NOMO-1 (cell line): ENCODE measurements around the gene NOS2.
A peak's percentile ranks its signal among the peaks of the same experiment; 100 is the strongest.
"Not testable (repeated sequence)": the region's sequence is repeated elsewhere in the genome, so short reads cannot be mapped to it uniquely, and the experiment has no call there.

Source experiments
- DNase-seq, 2 experiments: peaks; one replicate each; lab custom pipeline; 2025; ENCODE audit not compliant: unreplicated experiment in 2 of 2; lab: John Stamatoyannopoulos, UW

NOS2 gene

GRCh38 chr17:27759528-27759927 is 40.8 kb downstream of the NOS2 start:
- DNase-seq, result no peak

- DNase-seq, result peak in 1 of 2 experiments; percentile 56
These were observed 43.6 kb downstream of the NOS2 start for GRCh38 chr17:27756467-27757371.

GRCh38 chr17:27755706-27756466 is 44.4 kb downstream of the NOS2 start:
- no peak for DNase-seq

GRCh38 chr17:27754549-27754948 is 45.8 kb downstream of the NOS2 start:
- DNase-seq, result no peak

- not testable (repeated sequence) for DNase-seq
These were observed 46.6 kb downstream of the NOS2 start for GRCh38 chr17:27753726-27754125.

GRCh38 chr17:27752831-27753619 is 47.3 kb downstream of the NOS2 start:
- not testable (repeated sequence) for DNase-seq

GRCh38 chr17:27751622-27752490 is 48.5 kb downstream of the NOS2 start:
- DNase-seq, result no peak

- no peak for DNase-seq
These were observed 49.2 kb downstream of the NOS2 start for GRCh38 chr17:27751166-27751565.

- DNase-seq, result not testable (repeated sequence)
These were observed 50.7 kb downstream of the NOS2 start for GRCh38 chr17:27749562-27750150.

GRCh38 chr17:27748360-27748825 is 51.9 kb downstream of the NOS2 start:
- no peak for DNase-seq

- no peak for DNase-seq
These were observed 52.6 kb downstream of the NOS2 start for GRCh38 chr17:27747462-27748359.

- DNase-seq, result no peak
These were observed 53.4 kb downstream of the NOS2 start for GRCh38 chr17:27746881-27747280.

- peak; percentile 23 to 77 for DNase-seq
These were observed 54.0 kb downstream of the NOS2 start for GRCh38 chr17:27746320-27746719.

GRCh38 chr17:27745207-27745830 is 55.0 kb downstream of the NOS2 start:
- DNase-seq, result not testable (repeated sequence)

GRCh38 chr17:27743281-27743885 is 56.9 kb downstream of the NOS2 start:
- DNase-seq, result peak; percentile 64 to 67

- DNase-seq, result no peak
These were observed 58.3 kb downstream of the NOS2 start for GRCh38 chr17:27741971-27742575.

- no peak for DNase-seq
These were observed 58.9 kb downstream of the NOS2 start for GRCh38 chr17:27741361-27741861.
